Transverse colon (tissue), 4 donors: ENCODE data around the gene NFKBIL1.
"Not testable (repeated sequence)": the region's sequence is repeated elsewhere in the genome, so short reads cannot be mapped to it uniquely, and the experiment has no call there.

ENCODE experiments used
- CTCF ChIP-seq, 5 experiments: fragments of 200-600 bp in 3 of 5; fragments of 450-650 bp in 2 of 5; sonication (generic) in 3 of 5; IDR thresholded peaks; 1 replicate in 2 of 5; 2 replicates in 3 of 5; pipeline ENCODE4 v1.5.1; 2016 to 2017; ENCODE audit warnings: antibody characterized with exemption in 5 of 5, inconsistent platforms in 3 of 5, mild to moderate bottlenecking in 2 of 5, moderate library complexity in 1 of 5
- EP300 ChIP-seq: sonication (generic); formaldehyde crosslinking; IDR thresholded peaks from one replicate; pipeline ENCODE4 v1.6.1; 2017; ENCODE audit warnings: antibody characterized with exemption, low read depth
- POLR2A ChIP-seq: fragments of 450-650 bp; IDR thresholded peaks from one replicate; pipeline ENCODE4 v1.6.1; 2016; ENCODE audit warnings: antibody characterized with exemption, mild to moderate bottlenecking, moderate library complexity
- POLR2AphosphoS5 ChIP-seq, 3 donors: sonication (generic); formaldehyde crosslinking; IDR thresholded peaks; one replicate each; pipeline ENCODE4 v1.6.1; 2016; ENCODE audit warnings: antibody characterized with exemption in 3 of 3

GRCh38 chr6:31499648-31500047, 47.8 kb upstream of the NFKBIL1 start:
- not testable (repeated sequence) for TF ChIP-seq EP300; CTCF (IDR thresholded peaks at IDR 0.05); POLR2A; POLR2AphosphoS5 (IDR thresholded peaks at IDR 0.05)
